T-helper 1 cell treated with Interleukin-12 subunit alpha and Interleukin-12 subunit beta and Interleukin-4 antibody, amounts not matched to agents 30 μg/mL and 1 μg/mL, for 36 hours (primary cell): ENCODE measurements around the gene BAK1.
A peak's percentile ranks its signal among the peaks of the same experiment; 100 is the strongest.
"Not testable (repeated sequence)": the region's sequence is repeated elsewhere in the genome, so short reads cannot be mapped to it uniquely, and the experiment has no call there.

Source experiments
- H3K27ac Mint-ChIP-seq: one replicate; pipeline ENCODE4 v1.8.0; 2021; ENCODE audit warnings: mild to moderate bottlenecking, mixed read lengths
- H3K27me3 Mint-ChIP-seq: one replicate; pipeline ENCODE4 v1.8.0; 2021; ENCODE audit warnings: low read depth, mixed read lengths
- H3K36me3 Mint-ChIP-seq: one replicate; pipeline ENCODE4 v1.8.0; 2021; ENCODE audit warnings: low read depth, mixed read lengths
- H3K4me1 Mint-ChIP-seq: one replicate; pipeline ENCODE4 v1.8.0; 2021; ENCODE audit warnings: low read depth, mixed read lengths
- H3K4me3 Mint-ChIP-seq: one replicate; pipeline ENCODE4 v1.8.0; 2021; ENCODE audit warnings: mild to moderate bottlenecking, moderate library complexity, mixed read lengths
- H3K9me3 Mint-ChIP-seq: one replicate; pipeline ENCODE4 v1.8.0; 2021; ENCODE audit warnings: mixed read lengths

Gene BAK1

DNA sequence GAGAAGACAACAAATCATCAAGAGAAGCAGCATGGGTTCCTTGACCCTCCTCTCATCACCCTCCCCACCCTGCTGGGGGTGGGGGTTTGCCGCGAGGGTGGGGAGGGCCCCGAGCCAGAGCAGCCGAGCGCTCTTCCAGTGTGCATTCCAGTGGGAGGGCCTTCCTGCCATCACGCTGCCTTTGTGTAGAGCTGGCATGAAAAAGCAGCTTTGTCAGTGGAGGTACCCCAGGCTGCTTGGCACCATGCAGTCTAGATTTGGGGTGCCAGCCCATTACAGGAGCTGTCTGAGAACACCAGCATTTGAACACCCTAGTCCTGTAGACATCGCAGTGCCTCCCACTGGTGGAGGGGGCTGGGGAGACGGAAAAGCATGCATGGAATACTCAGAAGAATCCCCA is 12.2 kb downstream of the BAK1 start:
- Mint-ChIP-seq H3K9me3 (no peaks in the 10 kb centered on the region), H3K36me3 (peaks cover 33% of the 10 kb centered on the region), H3K4me3 (no peak overlapping the region), H3K27ac (no peak overlapping the region), H3K4me1 (peaks cover 38% of the 10 kb centered on the region), H3K27me3 (no peaks in the 10 kb centered on the region)

DNA sequence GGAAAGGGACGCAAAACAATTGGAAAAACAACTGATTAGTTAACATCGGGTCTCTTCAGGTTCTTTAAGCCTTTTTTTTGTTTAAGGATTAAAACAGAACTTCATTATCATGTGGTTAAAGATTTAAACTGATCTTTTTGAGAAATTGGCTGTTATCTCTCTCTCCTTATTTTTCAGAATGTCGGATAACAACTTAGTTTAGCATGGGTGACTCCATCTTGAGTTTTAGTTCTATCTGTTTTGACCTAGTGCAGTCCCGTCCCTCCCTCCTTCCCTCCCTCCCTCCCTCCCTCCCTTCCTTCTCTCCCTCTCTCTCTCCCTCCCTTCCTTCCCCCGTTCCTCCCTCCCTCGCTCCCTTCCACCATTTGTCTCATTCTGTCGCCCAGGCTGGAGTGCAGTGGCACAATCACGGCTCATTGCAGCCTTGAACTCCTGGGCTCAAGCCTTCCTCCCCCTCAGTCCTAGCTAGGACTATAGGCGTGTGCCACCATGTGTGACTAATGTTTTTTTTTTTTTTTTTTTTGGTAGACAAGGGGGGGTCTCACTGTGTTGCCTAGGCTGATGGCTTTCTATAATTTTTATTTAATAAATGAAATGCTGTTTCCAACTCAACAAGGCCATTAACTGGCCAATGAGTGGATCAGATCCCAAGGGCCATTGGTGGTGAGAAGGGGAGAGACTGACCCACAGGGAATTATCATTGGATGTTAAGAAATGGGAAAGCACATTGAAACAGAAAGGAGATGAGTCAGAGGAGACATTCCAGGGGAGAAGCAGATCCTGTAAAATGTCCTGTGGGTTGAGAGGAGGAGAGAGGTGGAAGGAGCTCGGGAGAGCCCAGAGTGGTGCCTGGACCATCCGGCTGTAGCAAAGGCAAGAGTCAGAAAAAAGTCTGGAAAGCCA is 13.6 kb downstream of the BAK1 start:
- H3K27ac Mint-ChIP-seq = peak overlapping the region; percentile 57
- peaks cover 25% of the 10 kb centered on the region for H3K36me3 Mint-ChIP-seq
- no peaks in the 10 kb centered on the region for H3K9me3 Mint-ChIP-seq
- H3K4me3 Mint-ChIP-seq = no peak overlapping the region
- peaks cover 27% of the 10 kb centered on the region for H3K4me1 Mint-ChIP-seq
- no peaks in the 10 kb centered on the region for H3K27me3 Mint-ChIP-seq

DNA sequence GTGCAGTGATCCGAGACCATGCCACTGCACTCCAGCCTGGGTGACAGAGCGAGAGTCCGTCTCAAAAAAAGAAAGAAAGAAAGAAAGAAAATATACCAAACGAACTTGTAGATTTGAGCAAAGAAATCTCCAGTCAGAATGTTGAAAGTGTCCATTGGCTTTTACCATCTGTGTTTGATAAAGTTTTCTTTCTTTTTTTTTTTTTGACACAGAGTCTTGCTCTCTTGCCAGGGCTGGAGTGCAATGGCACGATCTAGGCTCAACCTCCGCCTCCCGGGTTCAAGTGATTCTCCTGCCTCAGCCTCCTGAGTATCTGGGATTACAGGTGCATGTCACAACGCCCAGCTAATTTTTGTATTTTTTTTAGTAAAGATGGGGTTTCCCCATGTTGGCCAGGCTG is 21.3 kb downstream of the BAK1 start:
- Mint-ChIP-seq H3K4me1 (peaks cover 6% of the 10 kb centered on the region), H3K9me3 (no peaks in the 10 kb centered on the region), H3K4me3 (no peak overlapping the region), H3K27me3 (no peaks in the 10 kb centered on the region), H3K36me3 (peaks cover 7% of the 10 kb centered on the region), H3K27ac (no peak overlapping the region)

DNA sequence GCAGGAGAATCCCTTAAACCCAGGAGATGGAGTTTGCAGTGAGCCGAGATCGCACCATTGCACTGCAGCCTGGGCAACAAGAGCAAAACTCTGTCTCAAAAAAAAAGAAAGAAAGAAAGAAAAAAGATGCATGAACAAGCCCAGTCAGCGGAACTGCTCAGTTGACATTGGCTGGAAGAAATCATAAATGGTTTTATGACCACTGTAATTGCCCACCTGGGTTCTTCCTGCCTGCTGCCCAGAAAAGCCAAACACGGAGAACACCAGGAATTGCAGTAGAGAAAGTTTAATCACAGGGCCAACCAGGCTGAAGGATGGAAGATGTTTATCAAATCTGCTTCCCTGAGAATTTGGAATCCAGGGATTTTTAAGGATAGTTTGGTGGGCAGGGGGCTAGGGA is 22.7 kb downstream of the BAK1 start:
- no peak overlapping the region for H3K4me3 Mint-ChIP-seq
- H3K36me3 Mint-ChIP-seq = peaks cover 7% of the 10 kb centered on the region
- H3K27ac Mint-ChIP-seq = no peak overlapping the region
- no peaks in the 10 kb centered on the region for H3K27me3 Mint-ChIP-seq
- H3K9me3 Mint-ChIP-seq = no peaks in the 10 kb centered on the region
- peaks cover 6% of the 10 kb centered on the region for H3K4me1 Mint-ChIP-seq

DNA sequence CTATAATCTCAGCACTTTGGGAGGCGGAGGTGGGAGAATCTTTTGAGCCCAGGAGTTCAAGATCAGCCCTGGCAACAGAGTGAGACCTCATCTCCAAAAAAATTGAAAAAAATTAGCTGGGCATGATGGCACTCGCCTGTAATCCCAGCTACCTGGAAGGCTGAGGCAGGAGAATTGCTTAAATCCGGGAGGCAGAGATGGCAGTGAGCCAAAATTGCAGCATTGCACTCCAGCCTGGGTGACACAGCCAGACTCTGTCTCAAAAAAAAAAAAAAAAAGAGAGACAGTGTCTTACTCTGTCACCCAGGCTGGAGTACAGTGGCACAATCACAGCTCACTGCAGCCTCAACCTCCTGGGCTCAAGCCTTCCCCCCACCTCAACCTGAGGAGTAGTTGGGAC is 27.2 kb downstream of the BAK1 start:
- not testable (repeated sequence) for H3K36me3 Mint-ChIP-seq, H3K9me3 Mint-ChIP-seq, H3K27ac Mint-ChIP-seq, H3K27me3 Mint-ChIP-seq, H3K4me3 Mint-ChIP-seq
- H3K4me1 Mint-ChIP-seq = peaks cover 15% of the 10 kb centered on the region

DNA sequence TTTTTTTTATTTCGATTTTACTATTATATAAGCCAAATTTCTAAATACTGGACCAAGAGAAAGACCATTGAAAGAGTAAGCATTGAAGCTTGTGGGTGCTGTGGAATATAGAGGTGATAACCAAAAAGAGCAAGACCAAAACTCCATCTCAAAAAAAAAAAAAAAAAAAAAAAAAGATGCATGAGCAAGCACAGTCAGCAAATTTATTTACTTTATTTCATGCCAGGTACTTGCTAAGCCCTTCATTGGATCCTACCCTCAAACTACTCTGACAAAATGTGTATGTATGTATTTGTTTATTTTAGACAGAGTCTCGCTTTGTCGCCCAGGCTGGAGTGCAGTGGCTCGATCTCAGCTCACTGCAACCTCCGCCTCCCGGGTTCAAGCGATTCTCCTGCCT is 27.8 kb downstream of the BAK1 start:
- no peak overlapping the region for H3K4me3 Mint-ChIP-seq
- H3K27ac Mint-ChIP-seq = no peak overlapping the region
- peaks cover 5% of the 10 kb centered on the region for H3K36me3 Mint-ChIP-seq
- no peaks in the 10 kb centered on the region for H3K9me3 Mint-ChIP-seq
- peaks cover 21% of the 10 kb centered on the region for H3K4me1 Mint-ChIP-seq
- H3K27me3 Mint-ChIP-seq = no peaks in the 10 kb centered on the region

DNA sequence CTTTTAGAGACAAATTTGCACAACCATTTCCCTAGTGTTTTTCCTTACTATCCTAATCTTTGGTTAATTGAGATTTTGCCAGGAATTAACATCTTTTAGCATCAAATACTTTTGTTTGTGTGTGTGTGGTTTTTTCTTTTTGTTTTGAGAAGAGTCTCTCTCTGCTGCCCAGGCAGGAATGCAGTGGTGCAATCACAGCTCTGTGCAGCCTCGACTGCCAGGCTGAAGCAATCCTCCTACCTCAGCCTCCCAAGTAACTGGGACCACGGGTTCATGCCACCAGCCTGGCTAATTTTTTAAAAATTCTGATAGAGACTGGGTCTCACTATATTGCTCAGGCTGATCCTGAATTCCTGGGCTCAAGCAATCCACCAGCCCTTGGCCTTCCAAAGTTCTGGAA is 28.5 kb downstream of the BAK1 start:
- Mint-ChIP-seq H3K4me1 (peaks cover 19% of the 10 kb centered on the region), H3K9me3 (no peaks in the 10 kb centered on the region), H3K27ac (no peak overlapping the region), H3K27me3 (no peaks in the 10 kb centered on the region), H3K36me3 (peaks cover 2% of the 10 kb centered on the region), H3K4me3 (no peak overlapping the region)

DNA sequence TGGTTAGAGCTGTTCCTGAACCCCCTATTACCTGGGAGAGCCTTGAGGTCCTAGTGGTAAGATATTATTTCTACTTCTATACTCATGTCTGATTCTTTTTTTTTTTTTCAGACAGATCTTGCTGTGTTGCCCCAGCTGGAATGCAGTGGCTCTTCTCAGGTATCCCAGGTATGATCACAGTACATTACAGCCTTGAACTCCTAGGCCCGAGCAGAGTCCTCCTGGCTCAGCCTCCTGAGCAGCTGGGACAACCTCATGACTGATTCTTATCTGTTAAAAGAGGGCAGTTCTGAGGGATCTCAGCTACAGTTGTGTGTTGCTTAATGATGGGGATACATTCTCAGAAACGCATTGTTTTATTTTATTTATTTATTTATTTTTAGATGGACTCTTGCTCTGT is 30.2 kb downstream of the BAK1 start:
- peaks cover 2% of the 10 kb centered on the region for H3K36me3 Mint-ChIP-seq
- H3K27me3 Mint-ChIP-seq = no peaks in the 10 kb centered on the region
- no peak overlapping the region for H3K27ac Mint-ChIP-seq
- no peaks in the 10 kb centered on the region for H3K9me3 Mint-ChIP-seq
- no peak overlapping the region for H3K4me3 Mint-ChIP-seq
- peaks cover 19% of the 10 kb centered on the region for H3K4me1 Mint-ChIP-seq

DNA sequence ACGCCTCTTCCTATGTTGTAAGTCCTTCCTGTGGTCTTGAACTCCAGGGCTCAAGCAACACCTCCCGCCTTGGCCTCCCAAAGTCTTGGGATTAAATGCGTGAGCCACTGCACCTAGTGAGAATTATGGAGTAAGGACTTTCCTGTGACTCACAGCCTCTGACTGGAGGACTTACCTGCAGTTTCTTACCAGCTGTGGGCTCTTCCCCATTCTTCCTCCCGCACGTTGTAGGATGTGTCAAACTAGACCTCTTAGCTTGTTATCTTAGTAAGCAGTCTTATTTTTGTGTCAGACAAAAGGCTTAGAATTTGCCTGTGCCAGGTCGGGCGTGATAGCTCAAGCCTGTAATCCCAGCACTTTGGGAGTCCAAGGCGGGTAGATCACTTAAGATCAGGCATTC is 30.9 kb downstream of the BAK1 start:
- Mint-ChIP-seq H3K4me3 (no peak overlapping the region), H3K4me1 (peaks cover 19% of the 10 kb centered on the region), H3K9me3 (no peaks in the 10 kb centered on the region), H3K27ac (peak overlapping the region; percentile 2), H3K27me3 (no peaks in the 10 kb centered on the region), H3K36me3 (peaks cover 2% of the 10 kb centered on the region)

DNA sequence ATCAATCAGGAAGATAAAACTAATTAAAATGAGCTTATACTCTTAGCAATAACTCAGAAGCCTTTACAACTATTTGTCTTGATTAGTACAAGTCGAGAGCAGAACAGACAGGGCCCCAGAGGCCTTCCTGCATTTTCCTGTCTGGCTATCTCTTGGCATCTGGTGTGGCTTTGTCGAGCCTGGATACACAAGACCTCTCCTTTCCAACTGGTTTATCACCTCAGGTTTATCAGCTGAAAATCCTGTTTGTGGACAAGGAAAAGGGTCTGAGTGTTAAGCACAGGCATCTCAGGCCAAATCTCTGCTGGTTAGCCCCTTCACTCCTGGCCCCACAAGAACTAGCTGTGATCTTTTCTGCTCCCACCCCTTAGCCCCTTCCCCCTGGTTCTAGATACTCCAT is 32.6 kb downstream of the BAK1 start:
- Mint-ChIP-seq H3K36me3 (peaks cover 2% of the 10 kb centered on the region), H3K27me3 (no peaks in the 10 kb centered on the region), H3K4me1 (peaks cover 19% of the 10 kb centered on the region), H3K4me3 (peak overlapping the region; percentile 10), H3K27ac (peak overlapping the region; percentile 55), H3K9me3 (no peaks in the 10 kb centered on the region)

DNA sequence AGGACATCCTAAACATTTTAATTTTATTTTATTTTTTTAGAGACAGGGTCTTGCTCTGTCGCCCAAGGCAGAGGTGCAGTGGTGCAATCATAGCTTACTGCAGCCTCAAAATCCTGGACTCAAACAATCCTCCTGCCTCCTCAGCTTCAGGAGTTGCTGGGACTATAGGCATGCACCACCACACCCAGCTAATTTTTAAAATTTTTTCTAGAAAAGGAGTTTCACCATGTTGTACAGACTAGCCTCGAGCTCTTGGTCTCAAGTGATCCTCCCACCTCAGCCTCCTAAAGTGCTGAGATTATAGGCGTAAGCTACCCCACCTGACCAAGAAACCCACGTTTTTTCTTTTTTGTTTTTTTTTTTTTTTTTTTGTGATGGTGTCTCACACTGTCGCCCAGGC is 33.3 kb downstream of the BAK1 start:
- H3K9me3 Mint-ChIP-seq = no peaks in the 10 kb centered on the region
- H3K4me1 Mint-ChIP-seq = peaks cover 19% of the 10 kb centered on the region
- no peaks in the 10 kb centered on the region for H3K27me3 Mint-ChIP-seq
- H3K4me3 Mint-ChIP-seq = no peak overlapping the region
- H3K36me3 Mint-ChIP-seq = peaks cover 2% of the 10 kb centered on the region
- H3K27ac Mint-ChIP-seq = no peak overlapping the region

DNA sequence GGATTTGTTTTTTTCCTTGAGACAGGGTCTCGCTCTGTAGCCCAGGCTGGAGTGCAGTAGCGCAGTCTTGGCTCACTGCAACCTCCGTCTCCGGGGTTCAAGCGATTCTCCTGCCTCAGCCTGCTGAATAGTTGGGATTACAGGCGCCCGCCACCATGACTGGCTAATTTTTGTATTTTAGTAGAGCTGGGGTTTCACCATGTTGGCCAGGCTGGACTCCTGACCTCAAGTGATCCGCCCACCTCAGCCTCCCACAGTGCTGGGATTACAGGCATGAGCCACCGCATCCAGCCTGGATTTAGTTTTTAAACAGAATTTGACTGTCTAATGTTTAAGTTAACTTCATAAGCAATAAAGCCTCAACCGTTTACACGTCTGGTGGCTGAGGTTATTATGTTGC is 34.8 kb downstream of the BAK1 start:
- H3K4me3 Mint-ChIP-seq, H3K9me3 Mint-ChIP-seq, H3K27ac Mint-ChIP-seq, H3K36me3 Mint-ChIP-seq, H3K27me3 Mint-ChIP-seq: not testable (repeated sequence)
- H3K4me1 Mint-ChIP-seq = peaks cover 19% of the 10 kb centered on the region

DNA sequence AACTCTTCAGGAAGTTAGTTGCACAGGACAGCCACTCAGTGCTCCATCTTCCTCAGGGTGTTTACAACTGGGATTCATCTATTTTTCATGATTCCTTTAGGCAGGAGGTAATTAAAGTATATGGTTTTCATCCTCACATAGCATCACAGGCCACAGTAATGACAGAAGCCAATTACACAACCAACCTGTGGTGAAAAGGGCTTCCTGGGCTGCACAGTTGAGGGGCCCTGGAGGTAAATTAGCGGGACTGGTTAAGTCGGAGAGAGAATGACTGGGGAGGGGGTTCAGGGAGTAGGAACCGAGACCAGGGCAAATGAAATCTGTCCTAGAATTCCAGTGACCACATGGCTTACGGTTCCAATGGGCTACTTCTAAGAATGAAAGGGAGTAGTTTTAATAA is 37.0 kb downstream of the BAK1 start:
- Mint-ChIP-seq H3K27me3 (no peaks in the 10 kb centered on the region), H3K4me3 (no peak overlapping the region), H3K27ac (no peak overlapping the region), H3K9me3 (no peaks in the 10 kb centered on the region), H3K4me1 (peaks cover 10% of the 10 kb centered on the region), H3K36me3 (no peaks in the 10 kb centered on the region)

DNA sequence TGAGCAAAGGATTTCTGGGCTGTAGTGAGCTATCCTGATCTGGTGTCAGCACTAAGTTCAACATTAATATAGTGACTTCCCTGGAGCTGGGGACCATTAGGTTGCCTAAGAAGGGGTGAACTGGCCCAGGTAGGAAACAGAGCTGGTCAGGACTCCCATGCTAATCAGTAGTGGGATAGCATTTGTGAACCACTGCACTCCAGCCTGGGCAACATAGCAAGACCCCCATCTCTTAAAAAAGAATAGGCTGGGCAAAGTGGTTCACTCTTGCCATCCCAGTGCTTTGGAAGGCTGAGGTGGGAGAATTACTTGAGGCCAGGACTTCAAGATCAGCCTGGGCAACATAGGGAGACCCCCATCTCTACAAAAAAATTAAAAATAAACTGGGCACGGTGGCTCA is 39.3 kb downstream of the BAK1 start:
- Mint-ChIP-seq H3K36me3 (no peaks in the 10 kb centered on the region), H3K27me3 (no peaks in the 10 kb centered on the region)

DNA sequence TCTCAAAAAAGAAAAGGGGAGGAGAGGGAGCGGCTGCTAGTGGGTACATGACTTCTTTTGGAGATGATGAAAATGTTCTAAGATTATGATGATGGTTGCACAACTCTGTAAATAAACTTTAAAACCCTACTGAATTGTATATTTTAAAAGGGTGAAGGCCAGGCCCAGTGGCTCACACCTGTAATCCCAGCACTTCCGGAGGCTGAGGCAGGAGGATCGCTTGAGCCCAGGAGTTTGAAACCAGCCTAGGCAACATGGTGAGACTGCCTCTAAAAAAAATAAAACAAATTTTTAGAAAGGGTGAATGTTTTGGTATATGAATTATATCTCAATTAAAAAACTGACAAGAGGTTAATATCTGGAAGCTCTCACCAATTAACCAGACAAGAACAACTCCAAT is 45.4 kb downstream of the BAK1 start:
- peaks cover 6% of the 10 kb centered on the region for H3K9me3 Mint-ChIP-seq
- no peak overlapping the region for H3K27ac Mint-ChIP-seq
- H3K36me3 Mint-ChIP-seq = peaks cover 8% of the 10 kb centered on the region
- H3K4me1 Mint-ChIP-seq = peaks cover 26% of the 10 kb centered on the region
- H3K4me3 Mint-ChIP-seq = peak overlapping the region; percentile 17
- H3K27me3 Mint-ChIP-seq = no peaks in the 10 kb centered on the region

More for the DNA sequence above, 39.3 kb downstream of the BAK1 start:
- Mint-ChIP-seq H3K4me3 (no peak overlapping the region), H3K27ac (no peak overlapping the region), H3K9me3 (no peaks in the 10 kb centered on the region), H3K4me1 (peaks cover 4% of the 10 kb centered on the region)
